Stimulated activated CD4-positive, alpha-beta T cell treated with anti-CD3 and anti-CD28 coated beads, Interleukin-1b, Interleukin-23, amount 100 ng/mL, for 24 hours (primary cell): ENCODE results near the gene TTI1.

ENCODE experiments used
- DNase-seq, 4 experiments: peaks; one replicate each; pipeline ENCODE4 v3.0.0-alpha.2; 2020; ENCODE audit warnings: low read depth in 4 of 4, low spot score in 1 of 4

The TTI1 gene

GRCh38 chr20:38033330-38034107 lies at the start of gene TTI1, which contains the start of gene RPRD1B:
Gene TTI1 (minus strand): TSS chr20:38033456. CDS start chr20:38013816, 19,640 bp downstream.
Gene RPRD1B (plus strand): TSS chr20:38033746. CDS start chr20:38033948, 202 bp downstream.
- peak; percentile 72 to 82 (median 78) for DNase-seq

- DNase-seq = no peak
These were observed 49.6 kb upstream of the TTI1 start for GRCh38 chr20:38082894-38083293.

GRCh38 chr20:38081575-38081974 lies 48.3 kb upstream of the TTI1 start:
- no peak for DNase-seq

DNA sequence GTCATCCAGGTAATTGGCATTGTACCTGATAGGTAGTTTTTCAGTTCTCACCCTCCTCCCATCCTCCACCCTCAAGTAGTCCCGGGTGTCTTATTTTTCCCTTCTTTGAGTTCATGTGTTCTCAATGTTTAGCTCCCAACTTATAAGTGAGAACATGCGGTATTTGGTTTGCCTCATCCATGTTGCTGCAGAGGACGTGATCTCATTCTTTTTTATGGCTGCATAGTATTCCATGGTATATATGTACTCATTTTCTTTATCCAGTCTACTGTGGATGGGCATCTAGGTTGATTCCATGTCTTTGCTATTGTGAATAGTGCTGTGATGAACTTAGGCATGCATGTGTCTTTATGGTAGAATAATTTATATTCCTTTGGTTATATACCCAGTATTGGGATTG lies 46.1 kb upstream of the TTI1 start:
- no peak for DNase-seq

DNA sequence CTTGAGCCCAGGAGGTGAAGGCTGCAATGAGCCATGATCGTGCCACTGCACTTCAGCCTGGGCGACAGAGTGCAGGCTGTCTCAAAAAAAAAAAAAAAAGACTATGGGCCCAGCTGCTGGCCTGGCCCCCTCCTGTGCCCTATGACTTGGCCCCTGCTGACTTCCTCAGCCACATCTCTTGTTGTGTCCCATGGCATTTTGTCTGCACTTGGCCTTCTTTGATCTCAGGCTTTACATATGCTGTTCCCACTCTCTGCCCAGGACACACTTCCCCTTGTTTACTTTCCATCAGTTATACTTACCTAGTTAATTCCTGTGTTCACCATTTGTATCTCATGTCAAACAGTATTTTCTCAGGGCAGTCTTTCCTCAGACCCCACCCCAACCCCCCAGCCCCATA lies 44.8 kb upstream of the TTI1 start:
- DNase-seq = no peak

DNA sequence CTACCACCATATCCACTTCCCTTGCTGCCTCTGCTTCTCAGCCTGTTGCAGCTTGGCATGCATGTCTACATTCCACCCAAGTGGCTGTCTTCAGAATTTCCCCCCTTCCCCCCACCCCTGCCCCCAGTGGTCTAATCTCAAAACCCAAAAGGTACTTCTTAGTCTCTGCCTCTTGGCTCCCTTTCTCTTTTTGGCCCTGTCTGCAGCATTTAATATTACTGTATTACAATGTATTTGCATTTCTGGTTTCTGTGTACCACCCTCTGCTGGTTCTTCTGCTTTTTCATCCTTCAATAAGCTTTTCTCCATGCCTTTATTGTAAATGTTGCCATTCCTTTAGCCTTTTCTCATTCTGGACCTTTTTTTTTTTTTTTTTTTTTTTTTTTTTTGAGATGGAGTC lies 43.3 kb upstream of the TTI1 start:
- no peak for DNase-seq

DNA sequence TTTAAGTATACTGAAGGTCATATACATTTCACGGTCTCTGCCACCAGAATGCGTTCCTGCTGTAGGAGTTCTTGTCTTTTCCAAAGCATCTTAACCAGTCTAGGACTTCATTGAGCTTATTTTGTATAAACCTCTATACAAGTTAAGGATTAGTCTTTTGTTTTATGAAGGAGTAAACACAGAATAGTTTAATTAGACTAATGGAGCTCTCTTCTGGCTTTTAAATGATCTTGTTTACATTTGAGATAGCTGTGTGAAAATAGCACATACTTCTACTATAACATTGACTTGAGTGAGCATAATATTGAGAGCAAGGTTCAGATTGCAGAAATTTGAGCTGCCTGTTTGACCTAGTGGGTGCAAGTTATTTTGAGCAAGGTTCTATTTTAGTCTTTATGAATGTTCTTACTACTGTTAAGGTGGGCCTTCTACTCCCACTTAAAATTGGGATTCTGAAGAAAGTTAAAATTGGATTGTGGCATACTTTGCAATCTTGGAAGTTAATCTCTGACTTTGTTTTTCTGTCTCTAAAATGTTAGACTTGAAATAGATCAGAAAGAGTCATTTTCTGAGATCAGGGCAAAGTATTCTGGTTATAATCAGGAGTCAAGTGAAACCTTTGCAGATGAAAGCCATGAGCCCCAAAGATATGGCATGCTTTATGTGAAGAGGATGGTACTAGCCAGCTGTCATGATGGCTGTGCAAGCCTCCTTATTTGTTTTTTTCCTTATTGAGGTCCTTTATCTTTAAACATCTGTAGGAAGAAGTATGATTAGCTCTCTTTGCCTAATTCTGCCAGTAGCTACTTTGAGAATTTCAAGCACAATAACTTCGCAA lies 42.1 kb upstream of the TTI1 start:
- DNase-seq = no peak

DNA sequence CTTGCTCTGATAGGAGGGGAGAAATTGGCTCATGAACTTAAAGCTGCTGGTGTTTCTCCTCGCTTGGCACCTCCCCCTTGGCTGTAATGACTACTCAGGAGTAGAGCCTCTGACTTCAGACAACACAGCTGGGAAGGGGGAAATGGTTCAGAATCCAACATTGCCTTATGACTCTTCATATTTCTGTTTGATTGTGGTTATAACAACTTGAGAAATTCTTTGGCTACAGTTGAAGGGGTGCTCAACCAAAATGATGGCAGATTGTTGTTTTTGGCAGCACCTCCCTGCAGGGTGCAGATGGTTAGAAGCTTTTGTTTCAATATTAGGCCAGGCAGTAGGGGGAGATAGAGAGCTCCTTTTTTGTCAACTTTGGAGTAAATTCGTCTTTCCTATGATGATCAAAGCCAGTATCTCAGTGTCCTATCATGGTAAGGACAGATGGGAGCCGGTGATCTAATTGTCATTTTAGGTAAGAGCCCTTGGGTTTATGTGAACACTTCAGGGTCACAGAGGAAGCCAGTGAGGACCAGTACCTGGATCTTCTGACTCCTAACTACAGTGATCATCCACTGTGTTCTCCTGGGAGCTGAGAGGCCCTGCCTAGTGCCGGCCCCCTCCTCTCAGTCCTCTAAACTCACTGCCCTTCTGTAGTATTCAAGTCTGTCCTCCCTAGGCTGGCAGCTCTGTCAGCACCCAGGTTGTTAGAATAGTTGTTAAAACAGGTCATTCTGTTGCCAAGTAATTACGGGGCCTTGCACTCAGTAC lies 40.2 kb upstream of the TTI1 start:
- no peak for DNase-seq

- DNase-seq = no peak
These were observed 39.6 kb upstream of the TTI1 start for GRCh38 chr20:38072898-38073297.

DNA sequence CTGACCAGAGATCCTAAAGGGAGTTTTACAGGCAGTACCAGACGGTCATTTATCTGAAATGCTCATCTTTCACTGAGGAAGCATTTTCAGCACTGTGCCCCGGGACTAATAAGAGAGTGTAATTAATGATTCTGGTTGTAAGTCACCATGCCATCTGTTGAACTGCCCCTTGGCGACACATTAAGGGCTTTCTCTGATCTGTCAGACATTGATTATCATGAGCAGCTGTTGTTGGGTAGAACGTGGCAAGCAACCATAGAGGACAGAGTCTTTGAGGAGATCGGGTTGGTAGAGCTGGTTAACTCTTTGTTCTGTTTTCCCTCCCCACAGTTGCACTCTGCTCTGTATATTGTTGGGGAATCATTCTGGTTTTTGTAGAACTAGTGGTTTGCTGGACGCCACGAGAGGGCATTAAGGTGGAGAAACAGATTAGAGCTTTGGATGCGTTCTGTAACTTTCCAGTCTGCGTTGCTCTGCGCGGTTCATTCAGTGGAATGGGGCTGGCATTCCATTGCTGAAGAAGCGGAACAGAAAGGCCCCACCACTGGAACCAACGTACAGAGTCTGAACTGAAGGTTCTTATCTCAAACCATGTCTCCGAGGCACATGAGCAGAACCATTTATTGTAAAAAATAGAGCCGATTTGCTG lies 34.6 kb upstream of the TTI1 start:
- DNase-seq = no peak

DNA sequence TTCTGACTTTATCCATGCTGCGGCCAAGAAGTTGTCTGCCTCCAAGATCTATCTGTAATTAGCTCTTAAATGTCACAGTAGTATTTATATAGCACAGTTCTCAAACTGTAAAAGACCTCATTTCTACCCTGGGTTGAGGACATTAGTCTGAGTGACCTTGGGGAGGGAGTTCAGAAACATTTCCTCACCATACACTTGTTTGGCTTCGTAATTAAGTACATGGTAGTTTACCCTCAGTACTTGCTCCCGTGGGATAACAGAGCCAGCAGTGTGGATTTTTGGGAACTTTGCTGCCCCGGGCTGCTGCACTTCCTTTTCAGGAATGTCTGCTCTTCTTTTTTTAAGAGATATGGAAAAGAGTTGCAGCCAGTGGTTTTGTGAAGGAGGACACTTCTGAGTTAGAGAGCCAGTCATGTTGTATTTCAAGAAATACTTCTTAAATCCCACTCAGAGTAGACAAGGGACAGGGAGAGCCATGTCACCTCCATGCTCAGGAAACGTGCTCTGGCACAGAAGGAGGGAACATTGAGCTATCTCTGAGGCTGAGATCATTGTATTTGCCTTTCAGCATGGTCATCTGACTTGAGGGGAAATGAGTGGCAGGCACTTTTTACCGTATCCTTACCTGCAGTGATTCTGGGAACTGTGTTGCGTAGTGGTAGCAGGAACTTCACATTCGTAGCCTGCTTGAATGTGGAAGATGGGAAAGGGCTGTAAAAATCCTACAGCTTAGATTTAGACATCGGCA lies 33.9 kb upstream of the TTI1 start:
- DNase-seq = no peak

GRCh38 chr20:38065764-38066375 lies 32.6 kb upstream of the TTI1 start:
- DNase-seq = no peak

- DNase-seq = no peak
These were observed 30.8 kb upstream of the TTI1 start for GRCh38 chr20:38063911-38064530.

- DNase-seq = no peak
These were observed 29.6 kb upstream of the TTI1 start for GRCh38 chr20:38062890-38063289.

DNA sequence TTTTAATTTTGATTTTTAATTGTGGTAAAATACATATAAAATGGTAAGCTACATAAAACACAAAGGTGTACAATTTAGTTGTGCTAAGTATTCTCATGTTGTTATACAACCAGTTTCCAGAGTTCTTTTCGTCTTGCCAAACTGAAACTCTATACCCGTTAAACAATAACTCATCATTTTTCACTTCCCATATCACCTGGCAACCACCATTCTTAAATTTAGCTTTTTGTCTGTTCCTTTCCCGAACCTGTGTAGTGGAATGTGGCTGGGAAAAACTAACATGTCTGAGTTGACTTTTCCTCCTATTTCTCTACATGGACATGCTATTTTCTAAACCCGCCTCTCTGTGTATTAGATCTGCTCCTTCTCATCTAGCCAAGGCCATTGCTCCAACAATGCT lies 27.9 kb upstream of the TTI1 start:
- DNase-seq = no peak

DNA sequence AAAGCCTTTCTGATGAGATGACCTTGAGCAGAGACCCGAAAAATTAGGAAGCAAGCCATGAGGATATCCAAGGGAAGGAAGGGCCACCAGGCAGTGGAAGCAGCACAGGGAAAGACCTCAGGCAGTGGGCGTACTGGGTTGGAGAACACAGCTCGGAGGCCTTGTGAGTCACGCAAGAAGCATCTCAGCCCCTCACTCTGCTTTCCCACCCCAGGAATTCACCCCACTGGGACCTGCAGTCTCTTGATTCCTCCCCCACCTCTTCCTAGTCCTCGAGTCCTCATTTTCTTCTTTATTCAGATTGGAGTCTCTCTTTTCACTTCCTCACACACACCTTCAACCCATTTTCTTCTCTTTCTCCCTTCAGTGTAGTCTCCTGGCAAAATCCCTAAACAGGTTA lies 27.3 kb upstream of the TTI1 start:
- no peak for DNase-seq

GRCh38 chr20:38059832-38060231 lies 26.6 kb upstream of the TTI1 start:
- no peak for DNase-seq

DNA sequence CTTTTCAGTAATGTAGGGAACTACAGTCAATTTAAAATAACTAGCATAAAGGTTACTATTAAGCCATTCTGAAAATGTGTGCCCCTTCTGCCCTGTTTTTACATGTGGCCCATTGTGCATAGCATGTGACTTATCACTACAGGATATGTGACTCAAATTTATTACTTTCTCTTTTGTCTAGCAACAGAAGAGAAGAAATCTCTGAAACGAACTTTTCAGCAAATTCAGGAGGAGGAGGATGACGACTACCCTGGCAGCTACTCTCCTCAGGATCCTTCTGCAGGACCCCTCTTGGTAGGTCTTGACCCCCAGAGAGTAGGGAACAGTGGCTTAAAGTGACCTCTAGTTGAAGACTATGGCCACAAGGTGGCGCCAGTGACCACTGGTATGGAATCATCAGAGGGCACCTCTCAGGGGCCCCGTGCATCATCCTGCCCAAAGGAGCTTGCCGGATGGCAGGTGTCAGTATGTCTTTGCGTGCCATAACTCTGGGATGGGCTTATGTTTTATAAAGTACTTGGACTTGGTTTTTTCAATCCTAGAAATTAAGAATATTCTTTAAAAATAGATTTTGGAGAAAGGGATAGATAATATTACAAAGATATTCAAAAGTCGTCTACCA lies 24.2 kb upstream of the TTI1 start:
- peak; percentile 46 to 61 (median 58) for DNase-seq

DNA sequence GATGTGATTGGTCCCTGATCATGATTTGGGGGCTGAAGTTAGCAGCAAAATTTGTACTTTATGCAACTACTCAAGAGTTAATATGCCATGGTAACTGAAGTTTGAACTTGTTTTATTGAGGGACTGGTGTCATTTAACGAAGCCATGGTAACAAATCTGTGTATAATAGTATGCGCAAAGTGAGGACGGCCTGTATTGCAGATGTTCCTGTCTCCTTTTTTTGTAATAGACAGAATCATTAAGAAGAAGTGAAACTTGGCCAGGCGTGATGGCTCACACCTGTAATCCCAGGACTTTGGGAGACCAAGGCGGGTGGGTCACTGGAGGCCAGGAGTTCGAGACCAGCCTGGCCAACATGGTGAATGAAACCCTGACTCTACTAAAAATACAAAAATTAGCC lies 22.6 kb upstream of the TTI1 start:
- DNase-seq = no peak
